NT2/D1 (cell line): ENCODE data around the gene MGST1.

Experiments used
- SUZ12 ChIP-seq: IDR thresholded peaks from 2 replicates; pipeline ENCODE4 v1.6.1; 2011; ENCODE audit not compliant: insufficient read length, insufficient read depth; ENCODE audit errors: extremely low read depth
- YY1 ChIP-seq: IDR thresholded peaks from 2 replicates; pipeline ENCODE4 v1.6.1; 2011; ENCODE audit not compliant: insufficient read length, insufficient read depth
- ZNF274 ChIP-seq: IDR thresholded peaks from 2 replicates; pipeline ENCODE4 v1.6.1; 2011; ENCODE audit warnings: mild to moderate bottlenecking, low read depth, low read length

- TF ChIP-seq YY1 = no peak
- TF ChIP-seq SUZ12 = no peak
- TF ChIP-seq ZNF274 = no peak
Measured at GRCh38 chr12:16392846-16393535, 45.5 kb downstream of the MGST1 start.
